Fibroblast of skin of left quadriceps (primary cell): Measurements from ENCODE around the gene MSGN1.
A peak's percentile ranks its signal among the peaks of the same experiment; 100 is the strongest.

Experiments used
- DNase-seq, 2 experiments: peaks; one replicate each; pipeline ENCODE4 v3.0.0-alpha.2; 2013; ENCODE audit warnings: low read depth in 2 of 2

Gene MSGN1

DNA sequence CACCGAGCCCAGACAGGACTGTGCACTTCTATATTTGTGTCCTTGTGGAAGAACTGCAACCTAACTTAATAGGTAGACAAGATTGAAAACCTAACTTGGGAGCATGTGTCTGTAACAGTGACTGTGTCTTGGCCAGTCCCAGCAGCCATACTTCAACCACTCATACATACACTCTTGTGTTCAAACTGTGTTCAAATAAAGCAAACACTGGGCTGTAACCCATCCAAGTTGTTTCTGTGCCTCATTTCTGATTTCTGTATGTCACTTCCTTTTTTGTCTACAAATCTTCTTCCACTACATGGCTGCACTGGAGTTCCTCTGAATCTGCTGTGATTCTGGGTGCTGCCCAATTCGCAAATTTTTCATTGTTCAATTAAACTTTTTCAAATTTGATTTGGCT is 31.0 kb downstream of the MSGN1 start:
- no peak for DNase-seq

DNA sequence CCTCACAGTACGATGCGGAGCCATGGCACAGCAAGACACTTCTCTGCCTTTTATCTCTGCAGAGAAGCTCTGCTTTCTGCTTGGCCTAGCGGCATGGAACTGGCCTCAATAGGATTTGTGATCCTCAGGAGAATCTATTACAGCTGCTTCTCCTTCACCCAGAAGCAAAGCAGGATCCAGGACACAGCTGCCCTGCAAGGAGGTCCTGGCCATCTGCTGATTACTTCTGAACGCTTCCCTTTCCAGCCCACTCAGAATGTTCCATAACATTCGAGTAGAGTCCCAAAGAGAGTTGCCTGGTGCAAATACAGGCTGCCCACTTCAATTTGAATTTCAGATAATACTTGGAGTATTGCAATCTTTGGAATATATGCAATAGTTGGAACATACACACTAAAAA is 33.0 kb downstream of the MSGN1 start:
- no peak for DNase-seq

DNA sequence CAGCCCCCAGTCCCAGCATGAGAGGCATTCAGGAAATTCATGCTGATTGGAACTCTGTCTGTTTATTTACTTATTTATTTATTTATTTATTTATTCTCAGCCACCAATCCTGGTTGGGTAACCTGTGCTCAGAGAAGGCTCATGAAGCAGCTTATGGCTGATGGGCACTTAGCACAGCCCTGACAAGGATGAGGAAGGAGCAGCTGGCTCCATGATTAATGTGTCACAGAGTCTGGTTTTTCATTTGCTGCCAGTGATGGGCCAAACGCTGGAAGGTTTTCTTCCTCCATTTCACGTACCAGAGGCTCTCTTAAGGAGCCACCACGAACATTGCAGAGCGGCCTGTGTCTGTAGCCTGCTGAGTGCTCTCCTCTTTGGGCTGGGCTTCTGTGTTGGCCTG is 33.9 kb downstream of the MSGN1 start:
- no peak for DNase-seq

DNA sequence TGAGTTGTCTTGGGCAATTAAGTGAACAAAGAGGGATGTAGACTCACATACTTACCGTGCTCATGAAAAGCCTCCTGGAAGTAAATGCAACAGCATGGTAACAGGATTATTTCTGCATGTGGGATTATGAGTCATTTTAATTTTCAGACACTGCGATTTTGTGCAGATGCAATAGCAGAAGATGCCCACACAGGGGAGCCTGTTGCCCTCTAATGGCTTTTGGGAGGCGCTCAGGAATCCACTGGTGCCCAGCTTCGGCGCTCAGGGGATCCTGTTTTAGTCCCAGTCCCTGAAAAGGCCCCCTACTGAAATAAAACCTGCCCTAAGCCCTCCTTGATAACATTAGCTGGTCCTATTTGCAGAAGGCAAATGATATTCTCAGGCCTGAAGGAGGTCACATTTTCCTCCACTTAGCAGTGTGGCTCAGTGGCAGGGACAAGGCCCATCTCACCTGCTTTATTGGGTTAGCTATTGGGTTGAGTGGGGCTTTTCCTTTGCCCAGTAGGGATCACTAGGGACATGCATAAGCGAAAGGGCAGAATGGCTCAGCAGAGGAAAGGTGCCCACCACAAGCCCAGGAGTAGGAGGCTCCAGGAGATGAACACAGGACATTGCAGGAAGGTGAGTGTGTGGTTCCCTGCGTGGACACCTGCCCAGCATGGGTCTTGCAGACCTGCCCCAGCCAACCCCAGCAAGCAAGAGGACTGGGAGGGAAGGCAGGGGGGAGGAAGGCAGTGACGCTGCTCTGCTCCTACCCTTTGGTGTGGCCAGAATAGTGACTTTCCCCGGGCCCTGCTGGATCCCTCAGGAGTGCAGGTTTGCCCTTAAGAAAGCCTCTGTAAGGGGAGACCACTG is 35.7 kb downstream of the MSGN1 start:
- DNase-seq = peak; percentile 57 to 60

DNA sequence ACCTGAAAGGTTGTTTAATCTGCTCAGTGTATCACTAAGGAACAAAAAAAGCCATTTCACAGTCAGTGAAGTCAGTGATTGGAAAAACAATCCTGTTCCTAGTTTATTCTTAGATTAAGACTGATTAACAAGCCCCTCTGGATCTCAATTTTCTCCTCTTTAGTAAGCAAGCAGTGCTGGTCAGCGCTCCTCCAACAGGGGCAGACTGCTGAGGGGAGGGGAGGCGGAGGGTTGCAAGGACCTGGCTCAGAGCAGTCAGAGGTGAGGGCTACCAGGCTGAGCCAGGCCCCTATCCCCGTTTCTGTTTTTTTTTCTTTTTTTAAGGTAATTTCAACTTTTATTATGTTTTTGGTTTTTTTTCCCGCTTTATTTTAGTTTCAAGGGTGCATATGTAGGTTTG is 37.5 kb downstream of the MSGN1 start:
- no peak for DNase-seq

DNA sequence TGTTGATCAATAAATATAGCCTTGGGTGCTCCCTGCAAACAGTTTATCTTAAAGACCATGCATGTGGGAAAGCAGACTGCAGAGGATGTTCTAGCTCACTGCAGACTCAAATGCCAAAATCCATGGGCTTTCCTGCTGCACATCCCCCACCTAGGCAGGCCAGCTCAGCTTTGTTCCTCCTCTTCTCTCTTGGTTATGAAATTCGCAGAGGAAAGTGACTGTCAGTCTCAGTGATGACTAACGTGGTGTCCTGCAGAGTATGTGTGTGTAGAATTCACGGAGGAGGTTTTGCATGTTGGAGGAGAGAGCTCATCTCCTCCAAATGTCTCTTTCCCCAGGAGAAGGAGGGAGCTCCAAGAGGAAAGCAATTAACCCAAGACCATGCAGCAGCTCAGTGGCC is 40.8 kb downstream of the MSGN1 start:
- DNase-seq = peak in 1 of 2 experiments; percentile 22

DNA sequence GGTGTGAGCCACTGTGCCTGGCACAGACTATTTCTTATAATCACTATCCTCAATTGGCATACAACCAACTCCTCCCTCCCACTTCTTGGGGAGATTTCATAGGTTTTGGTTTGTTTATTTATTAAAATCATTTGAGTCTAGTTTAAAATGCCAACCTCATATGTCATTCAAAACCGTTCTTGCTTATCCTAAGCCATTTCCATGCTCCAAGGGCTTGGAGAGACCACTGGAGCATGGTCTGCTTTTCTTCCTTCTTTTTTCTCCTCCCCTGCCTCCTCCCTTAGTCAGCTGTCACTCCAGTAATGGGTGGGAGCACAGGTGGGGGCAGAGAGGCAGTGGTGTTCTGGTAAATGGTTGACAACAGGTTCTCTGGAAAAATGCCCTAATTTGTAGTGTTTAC is 41.8 kb downstream of the MSGN1 start:
- no peak for DNase-seq

DNA sequence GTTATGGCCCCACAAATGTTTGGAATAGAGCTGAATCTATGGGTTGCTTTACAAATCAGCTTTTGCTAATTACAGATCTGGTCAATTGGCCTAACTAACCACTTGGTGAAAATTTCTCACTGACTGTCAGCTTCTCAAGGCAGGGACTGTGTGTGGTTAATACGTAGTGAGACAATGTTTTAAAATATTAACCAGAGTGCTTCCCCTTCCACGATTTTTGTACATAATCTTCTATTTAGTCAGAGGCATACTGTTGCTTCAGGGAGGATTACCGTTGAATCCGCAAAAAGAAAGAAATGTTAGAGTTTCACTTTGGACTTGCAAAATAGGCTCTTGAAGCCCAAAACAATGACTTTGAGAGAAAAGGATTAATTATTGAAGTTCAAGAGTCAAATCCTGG is 47.3 kb downstream of the MSGN1 start:
- DNase-seq = no peak

DNA sequence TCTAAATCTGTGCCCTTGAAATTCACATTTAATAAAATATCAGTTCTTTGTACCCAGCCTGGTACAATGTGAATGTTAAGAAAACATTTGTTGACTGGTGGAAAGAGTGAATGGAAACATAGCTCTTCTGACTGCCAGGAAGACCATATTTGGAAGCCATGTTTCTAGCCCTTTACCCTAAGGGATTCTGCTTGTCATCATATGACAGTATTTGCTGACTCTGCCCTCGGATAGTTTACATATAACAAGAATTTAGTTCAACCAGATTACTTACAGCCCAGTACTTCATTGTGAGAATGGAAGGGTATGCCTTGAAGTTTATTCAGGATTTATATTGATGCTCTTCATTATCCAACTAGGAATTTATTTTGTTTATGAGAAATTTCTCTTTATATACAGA is 48.4 kb downstream of the MSGN1 start:
- no peak for DNase-seq

DNA sequence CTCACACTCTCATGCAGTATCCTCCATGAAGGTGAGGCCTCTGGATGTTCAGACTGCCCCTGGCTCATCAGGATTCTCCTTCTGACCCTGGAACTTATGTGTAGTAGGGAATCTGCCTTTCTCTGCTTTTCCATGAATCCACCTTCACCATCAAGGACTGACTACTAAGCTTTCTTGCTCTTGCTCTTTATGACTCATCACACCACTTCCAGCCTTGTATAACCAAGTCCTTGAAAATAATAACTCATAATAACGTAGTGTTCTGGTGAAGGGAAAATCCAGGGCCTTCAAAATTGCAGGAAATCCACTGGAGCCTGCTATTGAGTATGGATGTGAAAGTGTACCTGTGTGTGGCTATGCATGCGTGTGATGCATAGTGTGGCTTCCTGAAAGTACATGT is 50.9 kb downstream of the MSGN1 start:
- DNase-seq = no peak
